ENCODE measurements around the gene ZFYVE28. TPM values are rescaled to one million over a fixed set of nuclear protein-coding genes. Genes with fewer than 3 reads are reported as not detected.

Gene ZFYVE28
- total and polyA plus RNA-seq, 2 of the 8 experiments (the other 6 are each of a cell fraction or from before 2014, with no cell fraction given) = 1.7 to 4.9 TPM

DNA sequence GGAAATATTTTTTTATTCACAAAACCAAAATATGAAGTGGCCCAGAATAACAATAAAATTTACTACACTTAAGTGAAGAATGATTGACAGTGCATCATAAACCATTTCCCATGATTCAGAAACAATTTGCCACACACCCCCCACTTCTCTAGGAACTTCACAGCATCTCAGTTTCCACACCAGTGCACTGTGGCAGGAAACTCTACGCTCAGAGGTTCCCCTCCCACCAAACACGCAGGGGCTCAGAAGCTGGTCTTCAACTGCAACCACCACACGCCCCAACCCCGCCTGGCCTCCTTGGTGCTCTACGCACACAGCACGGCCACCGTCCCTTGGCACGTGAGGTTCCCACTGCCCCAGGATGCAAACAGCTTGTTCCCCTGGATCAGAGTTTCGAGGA lies 63.7 kb downstream of the ZFYVE28 start (continued):
- TF ChIP-seq CHD7 (IDR thresholded peaks at IDR 0.05; ENCODE audit: insufficient replicate concordance, low read length) (no peak), SP2 (IDR thresholded peaks at IDR 0.05; ENCODE audit: low read length) (no peak), CHD2 (IDR thresholded peaks at IDR 0.05; ENCODE audit: low read length) (no peak), USF2 (IDR thresholded peaks at IDR 0.05; ENCODE audit: low read length) (no peak), CEBPB (IDR thresholded peaks at IDR 0.05; ENCODE audit: low read depth, low read length) (no peak), EP300 (IDR thresholded peaks at IDR 0.05; ENCODE audit: borderline replicate concordance in 1 of 2, low read depth in 2 of 2, low read length in 2 of 2) (no peak), HDAC2 (IDR thresholded peaks at IDR 0.05; ENCODE audit: borderline replicate concordance in 1 of 2, low read depth in 2 of 2, low read length in 2 of 2) (no peak)

Measured in H1 (cell line).